ENCODE data around the gene ADH7. TPM values are rescaled to one million over a fixed set of nuclear protein-coding genes. Genes with fewer than 3 reads are reported as not detected.

The ADH7 gene
- not detected in 5 replicates for total RNA-seq (2022; extraction: Qiagen RNA extraction)

GRCh38 chr4:99435154-99435553 lies at the start of gene ADH7:
Gene ADH7, minus strand, starts transcription at chr4:99435342. Its CDS starts 109 bp downstream, at chr4:99435233.

Other genes with a start within 250 kb of the ADH7 start
- 0.03 to 0.10 TPM in 2 of 5 replicates, not detected in the others for gene ADH6, start 216.1 kb downstream of the ADH7 start, total RNA-seq (2022; extraction: Qiagen RNA extraction)
- gene ADH1A, start 144.4 kb downstream of the ADH7 start, total RNA-seq (2022; extraction: Qiagen RNA extraction): not detected in 5 replicates
- not detected in 5 replicates for gene ADH1B, start 113.9 kb downstream of the ADH7 start, total RNA-seq (2022; extraction: Qiagen RNA extraction)
- gene ADH1C, start 82.6 kb downstream of the ADH7 start, total RNA-seq (2022; extraction: Qiagen RNA extraction): not detected in 5 replicates
- not detected in 5 replicates for gene C4orf17, start 75.7 kb upstream of the ADH7 start, total RNA-seq (2022; extraction: Qiagen RNA extraction)
- gene TRMT10A, start 128.7 kb upstream of the ADH7 start, total RNA-seq (2022; extraction: Qiagen RNA extraction): 3.4 to 5.7 TPM (median 3.7 TPM) in 5 replicates
- gene MTTP, start 139.5 kb upstream of the ADH7 start, total RNA-seq (2022; extraction: Qiagen RNA extraction): 0.09 TPM in 1 of 5 replicates, not detected in the others
- gene C4orf54, start 222.5 kb upstream of the ADH7 start, total RNA-seq (2022; extraction: Qiagen RNA extraction): not detected in 5 replicates

Data from A549 treated with Hydrocortisone at 1 μM for 4 hours (cell line).